Keratinocyte (primary cell): ENCODE results near the gene EFCAB9. TPM values are rescaled to one million over a fixed set of nuclear protein-coding genes. Genes with fewer than 3 reads are reported as not detected.
"Not testable (repeated sequence)": the region's sequence is repeated elsewhere in the genome, so short reads cannot be mapped to it uniquely, and the experiment has no call there.

Source experiments
- DNase-seq: peaks from one replicate; pipeline ENCODE4 v3.0.0-alpha.2; 2011; ENCODE audit warnings: low read depth, missing footprints, low spot score
- FAIRE-seq: peaks from 2 replicates; lab custom pipeline; 2011; peaks lifted over from hg19 to GRCh38; lab: Jason Lieb, UNC
- H2AFZ ChIP-seq: 2 replicates; pipeline ENCODE4 v1.6.0; 2012; ENCODE audit warnings: low read length, control low read depth, inconsistent platforms; ENCODE audit not compliant: control insufficient read depth
- H3K27ac ChIP-seq: 2 replicates; pipeline ENCODE4 v1.5.1; 2011; ENCODE audit warnings: low read length; ENCODE audit not compliant: control insufficient read depth, insufficient read depth
- H3K27me3 ChIP-seq: 3 replicates; pipeline ENCODE4 v1.6.0; 2011; ENCODE audit warnings: low read length; ENCODE audit not compliant: control insufficient read depth, insufficient read depth; ENCODE audit errors: extremely low read depth
- H3K36me3 ChIP-seq, 2 experiments: 2 replicates in 1 of 2; 3 replicates in 1 of 2; pipeline ENCODE4 v1.5.1; 2011; ENCODE audit warnings: low read length in 2 of 2, mild to moderate bottlenecking in 1 of 2; ENCODE audit not compliant: control insufficient read depth in 2 of 2, insufficient read depth in 2 of 2; ENCODE audit errors: extremely low read depth in 1 of 2
- H3K4me1 ChIP-seq: 3 replicates; pipeline ENCODE4 v1.5.1; 2011; ENCODE audit warnings: low read length; ENCODE audit not compliant: control insufficient read depth, insufficient read depth; ENCODE audit errors: extremely low read depth
- H3K4me2 ChIP-seq: 3 replicates; pipeline ENCODE4 v1.6.0; 2011; ENCODE audit warnings: low read depth, low read length; ENCODE audit not compliant: control insufficient read depth, insufficient read depth; ENCODE audit errors: extremely low read depth
- H3K4me3 ChIP-seq, 3 experiments: fragments of 200-600 bp in 1 of 3; sonication (generic) in 1 of 3; 2 replicates in 2 of 3; 3 replicates in 1 of 3; pipeline ENCODE4 v1.5.1; 2011 to 2016; ENCODE audit warnings: low read length in 3 of 3, mild to moderate bottlenecking in 3 of 3, control low read depth in 2 of 3, inconsistent platforms in 1 of 3, low read depth in 1 of 3, mixed read lengths in 1 of 3, mixed run types in 1 of 3, moderate library complexity in 1 of 3; ENCODE audit not compliant: control insufficient read depth in 2 of 3, insufficient read depth in 2 of 3; ENCODE audit errors: extremely low read depth in 1 of 3
- H3K79me2 ChIP-seq: 2 replicates; pipeline ENCODE4 v1.6.0; 2012; ENCODE audit warnings: low read length; ENCODE audit not compliant: control insufficient read depth, insufficient read depth
- H3K9ac ChIP-seq: 3 replicates; pipeline ENCODE4 v1.6.0; 2011; ENCODE audit warnings: low read length; ENCODE audit not compliant: control insufficient read depth, insufficient read depth; ENCODE audit errors: extremely low read depth
- H3K9me1 ChIP-seq: 3 replicates; pipeline ENCODE4 v1.6.0; 2011; ENCODE audit warnings: low read length; ENCODE audit not compliant: control insufficient read depth, insufficient read depth; ENCODE audit errors: extremely low read depth
- H3K9me3 ChIP-seq: 2 replicates; pipeline ENCODE4 v1.5.1; 2012; ENCODE audit warnings: low read depth, low read length; ENCODE audit not compliant: control insufficient read depth
- H4K20me1 ChIP-seq: 3 replicates; pipeline ENCODE4 v1.6.0; 2011; ENCODE audit warnings: low read length; ENCODE audit not compliant: control insufficient read depth, insufficient read depth; ENCODE audit errors: extremely low read depth
- EZH2 ChIP-seq: IDR thresholded peaks from one replicate; pipeline ENCODE4 v1.6.1; 2012; ENCODE audit warnings: inconsistent platforms, mild to moderate bottlenecking, low read length, moderate library complexity
- dilution Hi-C: fragments of 300-500 bp; cut with MboI; formaldehyde crosslinking; loops from one replicate; pipeline ENCODE4 v1.7.0; 2020; ENCODE audit warnings: low sequenced_read_pairs; ENCODE audit not compliant: extremely low pct_ligation_motif_present
- polyA plus RNA-seq, 5 experiments: library from polyadenylated mRNA; depleted of rRNA in 3 of 5; stranded (reverse) in 3 of 5; stranded (forward) in 1 of 5; unstranded in 1 of 5; fragments of >200 nt; gene quantifications; 1 replicate in 1 of 5; 2 replicates in 3 of 5; 3 replicates in 1 of 5; pipeline versions ENCODE4 v1.2.1 to v1.2.3, GENCODE V29; 2011 to 2012; ENCODE audit warnings: missing spikeins in 2 of 5, low read depth in 1 of 5, low replicate concordance in 1 of 5
- TF ChIP-seq, protein P1 (sequence below), 3 experiments: IDR thresholded peaks in 1 of 3; conservative IDR thresholded peaks in 1 of 3; optimal IDR thresholded peaks in 1 of 3; 2 replicates in 2 of 3; 3 replicates in 1 of 3; pipeline versions ENCODE3 to v1.5.1; 2011; ENCODE audit warnings: low read length in 3 of 3, mild to moderate bottlenecking in 3 of 3, moderate library complexity in 2 of 3, control low read depth in 1 of 3, inconsistent platforms in 1 of 3; ENCODE audit not compliant: insufficient read depth in 2 of 3; ENCODE audit errors: extremely low read depth in 1 of 3

The EFCAB9 gene
- polyA plus RNA-seq, 1 donor (not counting 4 experiments of a cell fraction or from before 2014, with no cell fraction given) = not detected

DNA sequence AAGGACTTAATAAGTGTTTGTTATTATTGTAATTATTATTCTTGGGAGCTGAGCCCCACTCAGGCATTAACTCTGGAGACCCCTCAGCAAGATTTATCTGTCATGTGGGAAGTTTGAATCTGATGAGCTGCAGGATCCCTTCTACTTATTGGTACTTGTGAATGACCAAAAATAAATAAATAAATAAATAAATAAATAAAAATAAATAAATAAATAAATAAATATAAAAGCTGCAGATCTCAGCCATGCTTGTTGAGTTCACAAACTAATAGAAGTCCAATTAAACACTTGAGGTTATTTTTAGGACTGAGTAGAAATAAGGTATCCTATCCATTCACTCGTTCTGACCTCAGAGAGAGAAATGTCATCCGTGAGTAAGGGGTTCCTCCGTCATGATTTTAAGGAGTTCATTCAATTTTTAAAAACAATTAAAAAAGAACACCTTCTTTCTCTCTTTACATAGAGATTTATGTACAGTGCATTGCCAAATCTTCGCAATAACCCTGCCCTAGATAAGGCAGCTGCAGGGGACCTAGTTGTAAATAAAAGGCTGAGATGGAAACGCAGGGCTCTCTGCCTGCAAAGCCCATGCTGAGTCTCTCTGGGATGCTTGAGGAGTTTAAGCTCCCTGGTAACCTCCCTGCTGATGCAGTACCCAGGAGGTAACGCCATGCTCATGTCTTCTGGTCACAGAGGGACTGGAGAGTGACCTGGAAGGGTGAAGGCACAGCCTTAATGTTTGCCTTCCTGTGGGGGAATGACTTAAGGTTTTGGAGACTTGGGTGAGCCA lies 1.2 kb downstream of the EFCAB9 start:
- H3K9me3 ChIP-seq = no peaks in the 10 kb centered on the region
- no peak overlapping the region for H2AFZ ChIP-seq
- H3K4me3 ChIP-seq = no peak overlapping the region
- dilution Hi-C loops = no loop called here
- H3K27ac ChIP-seq = no peak overlapping the region
- no peaks in the 10 kb centered on the region for H3K27me3 ChIP-seq
- H3K79me2 ChIP-seq = no peaks in the 10 kb centered on the region
- H3K4me2 ChIP-seq = no peak overlapping the region
- DNase-seq (no peak), FAIRE-seq (no peak)
- no peaks in the 10 kb centered on the region for H3K9me1 ChIP-seq
- no peaks in the 10 kb centered on the region for H3K4me1 ChIP-seq
- TF ChIP-seq, protein P1, sequence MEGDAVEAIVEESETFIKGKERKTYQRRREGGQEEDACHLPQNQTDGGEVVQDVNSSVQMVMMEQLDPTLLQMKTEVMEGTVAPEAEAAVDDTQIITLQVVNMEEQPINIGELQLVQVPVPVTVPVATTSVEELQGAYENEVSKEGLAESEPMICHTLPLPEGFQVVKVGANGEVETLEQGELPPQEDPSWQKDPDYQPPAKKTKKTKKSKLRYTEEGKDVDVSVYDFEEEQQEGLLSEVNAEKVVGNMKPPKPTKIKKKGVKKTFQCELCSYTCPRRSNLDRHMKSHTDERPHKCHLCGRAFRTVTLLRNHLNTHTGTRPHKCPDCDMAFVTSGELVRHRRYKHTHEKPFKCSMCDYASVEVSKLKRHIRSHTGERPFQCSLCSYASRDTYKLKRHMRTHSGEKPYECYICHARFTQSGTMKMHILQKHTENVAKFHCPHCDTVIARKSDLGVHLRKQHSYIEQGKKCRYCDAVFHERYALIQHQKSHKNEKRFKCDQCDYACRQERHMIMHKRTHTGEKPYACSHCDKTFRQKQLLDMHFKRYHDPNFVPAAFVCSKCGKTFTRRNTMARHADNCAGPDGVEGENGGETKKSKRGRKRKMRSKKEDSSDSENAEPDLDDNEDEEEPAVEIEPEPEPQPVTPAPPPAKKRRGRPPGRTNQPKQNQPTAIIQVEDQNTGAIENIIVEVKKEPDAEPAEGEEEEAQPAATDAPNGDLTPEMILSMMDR (optimal IDR thresholded peaks at IDR 0.05 in 1 of 3, IDR thresholded peaks at IDR 0.05 in 1 of 3, conservative IDR thresholded peaks at IDR 0.05 in 1 of 3; ENCODE audit: extremely low read depth in 1 of 3, insufficient read depth in 2 of 3, low read length in 3 of 3) = no peak
- no peak for TF ChIP-seq EZH2
- no peaks in the 10 kb centered on the region for H3K36me3 ChIP-seq
- no peaks in the 10 kb centered on the region for H4K20me1 ChIP-seq
- H3K9ac ChIP-seq = no peak overlapping the region

DNA sequence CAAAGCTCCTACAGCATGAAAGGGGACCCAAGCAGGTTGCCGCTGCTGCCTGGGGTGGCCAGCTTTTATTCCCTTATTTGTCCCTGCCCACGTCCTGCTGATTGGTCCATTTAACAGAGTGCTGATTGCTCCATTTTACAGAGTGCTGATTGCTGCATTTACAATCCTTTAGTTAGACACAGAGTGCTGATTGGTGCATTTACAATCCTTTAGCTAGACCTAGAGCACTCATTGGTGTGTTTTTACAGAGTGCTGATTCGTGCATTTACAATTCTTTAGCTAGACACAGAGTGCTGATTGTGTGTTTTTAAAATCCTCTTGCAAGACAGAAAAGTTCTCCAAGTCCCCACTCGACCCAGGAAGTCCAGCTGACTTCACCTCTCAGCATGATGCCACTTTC lies 3.8 kb downstream of the EFCAB9 start:
- H2AFZ ChIP-seq, H3K79me2 ChIP-seq, FAIRE-seq, H3K27me3 ChIP-seq, H4K20me1 ChIP-seq, dilution Hi-C loops, H3K4me1 ChIP-seq, H3K9me1 ChIP-seq, H3K9ac ChIP-seq, H3K36me3 ChIP-seq, H3K4me2 ChIP-seq, DNase-seq, H3K27ac ChIP-seq, H3K9me3 ChIP-seq, H3K4me3 ChIP-seq: not testable (repeated sequence)
